Omental fat pad (tissue), 4 donors: ENCODE data around the gene MST1. TPM values are rescaled to one million over a fixed set of nuclear protein-coding genes. Genes with fewer than 3 reads are reported as not detected.

Experiments used
- ATAC-seq: fragments of 150-250 bp; one replicate; pipeline ENCODE4 v1.9.1; 2016; ENCODE audit warnings: mild to moderate bottlenecking, moderate library complexity; ENCODE audit not compliant: low FRiP score
- DNase-seq: peaks from one replicate; pipeline ENCODE4 v3.0.0-alpha.2; 2019; ENCODE audit warnings: low spot score
- small RNA-seq: library from RNA; depleted of rRNA; stranded (forward); fragments of <200 nt; gene quantifications from one replicate; pipeline ENCODE3, GENCODE V24; 2016
- total RNA-seq, 4 donors: library from RNA; depleted of rRNA; stranded (reverse); fragments of >200 nt; gene quantifications; one replicate each; pipeline ENCODE4 v1.1.0, GENCODE V29; 2016
- TF ChIP-seq, protein P1 (sequence below), 3 donors: fragments of 450-650 bp; IDR thresholded peaks; one replicate each; pipeline ENCODE4 v1.5.1; 2016 to 2017; ENCODE audit warnings: antibody characterized with exemption in 3 of 3, mild to moderate bottlenecking in 3 of 3, moderate library complexity in 2 of 3

MST1 gene
- total RNA-seq, 4 donors from 2014 or later = 3.5 to 94.1 (median 25.0) TPM

GRCh38 chr3:49636883-49637609 lies 52.2 kb downstream of the MST1 start:
- TF ChIP-seq, protein P1, sequence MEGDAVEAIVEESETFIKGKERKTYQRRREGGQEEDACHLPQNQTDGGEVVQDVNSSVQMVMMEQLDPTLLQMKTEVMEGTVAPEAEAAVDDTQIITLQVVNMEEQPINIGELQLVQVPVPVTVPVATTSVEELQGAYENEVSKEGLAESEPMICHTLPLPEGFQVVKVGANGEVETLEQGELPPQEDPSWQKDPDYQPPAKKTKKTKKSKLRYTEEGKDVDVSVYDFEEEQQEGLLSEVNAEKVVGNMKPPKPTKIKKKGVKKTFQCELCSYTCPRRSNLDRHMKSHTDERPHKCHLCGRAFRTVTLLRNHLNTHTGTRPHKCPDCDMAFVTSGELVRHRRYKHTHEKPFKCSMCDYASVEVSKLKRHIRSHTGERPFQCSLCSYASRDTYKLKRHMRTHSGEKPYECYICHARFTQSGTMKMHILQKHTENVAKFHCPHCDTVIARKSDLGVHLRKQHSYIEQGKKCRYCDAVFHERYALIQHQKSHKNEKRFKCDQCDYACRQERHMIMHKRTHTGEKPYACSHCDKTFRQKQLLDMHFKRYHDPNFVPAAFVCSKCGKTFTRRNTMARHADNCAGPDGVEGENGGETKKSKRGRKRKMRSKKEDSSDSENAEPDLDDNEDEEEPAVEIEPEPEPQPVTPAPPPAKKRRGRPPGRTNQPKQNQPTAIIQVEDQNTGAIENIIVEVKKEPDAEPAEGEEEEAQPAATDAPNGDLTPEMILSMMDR (IDR thresholded peaks at IDR 0.05) = no peak
- no peak for ATAC-seq
- DNase-seq = no peak

DNA sequence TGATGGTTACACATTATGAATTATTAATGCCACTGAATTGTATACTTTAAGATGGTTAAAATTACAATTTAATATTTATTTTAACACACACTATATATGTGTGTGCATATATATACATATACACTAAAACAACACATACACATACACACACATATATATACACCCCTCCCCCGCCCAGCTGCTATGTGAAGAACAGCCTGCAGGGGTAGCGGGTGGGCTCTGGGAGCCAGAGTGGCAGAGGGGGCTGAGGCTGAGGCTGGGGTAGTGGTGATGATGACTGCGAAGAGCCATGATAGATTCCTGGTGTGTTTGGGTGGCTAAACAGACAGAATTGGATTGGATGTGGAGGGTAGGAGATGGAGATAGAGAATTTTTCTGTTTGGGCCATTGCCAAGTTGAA lies 54.5 kb downstream of the MST1 start:
- no peak for DNase-seq
- TF ChIP-seq, protein P1 (IDR thresholded peaks at IDR 0.05) = no peak
- ATAC-seq = no peak

Small RNAs within 50 kb of the gene (small RNA-seq; reads per million reads assigned to genes)
- not detected for gene AMIGO3

Other genes starting within 250 kb of the MST1 start
- 10 to 100 TPM; 37.8 to 65.0 (median 44.4) TPM for gene DAG1, start 219.2 kb downstream of the MST1 start, total RNA-seq
- under 1 TPM; 0.09 to 0.63 (median 0.37) TPM for gene BSN, start 135.0 kb downstream of the MST1 start, total RNA-seq
- 10 to 100 TPM; 46.7 to 60.8 (median 55.0) TPM for gene APEH, start 15.1 kb downstream of the MST1 start, total RNA-seq
- gene RNF123, start 83 bp upstream of the MST1 start, total RNA-seq = 10 to 100 TPM; 22.2 to 28.7 (median 26.7) TPM
- 1 to 10 TPM in 3 of 4 donors, under 1 TPM in 1; 0.82 to 2.9 (median 2.3) TPM for gene AMIGO3, start 30.2 kb upstream of the MST1 start, total RNA-seq
- gene GMPPB, start 34.5 kb upstream of the MST1 start, total RNA-seq = 10 to 100 TPM; 15.6 to 31.7 (median 27.3) TPM
- gene IP6K1, start 97.1 kb upstream of the MST1 start, total RNA-seq = 10 to 100 TPM; 30.5 to 41.3 (median 35.8) TPM
- gene CDHR4, start 110.4 kb upstream of the MST1 start, total RNA-seq = 1 to 10 TPM in 1 of 4 donors, under 1 TPM in 1, not detected in 2; 0.36 to 6.0 TPM
- 1 to 10 TPM in 2 of 4 donors, under 1 TPM in 2; 0.74 to 9.9 (median 2.4) TPM for gene INKA1, start 113.8 kb upstream of the MST1 start, total RNA-seq
- 10 to 100 TPM; 33.6 to 85.4 (median 38.1) TPM for gene UBA7, start 124.5 kb upstream of the MST1 start, total RNA-seq
- gene TRAIP, start 167.1 kb upstream of the MST1 start, total RNA-seq = 1 to 10 TPM in 3 of 4 donors, not detected in 1; 1.0 to 1.8 (median 1.6) TPM
- gene CAMKV, start 180.4 kb upstream of the MST1 start, total RNA-seq = not detected
- gene MST1R, start 214.4 kb upstream of the MST1 start, total RNA-seq = 10 to 100 TPM in 1 of 4 donors, 1 to 10 TPM in 2, under 1 TPM in 1; 0.95 to 12.6 (median 5.6) TPM
- gene MON1A, start 240.3 kb upstream of the MST1 start, total RNA-seq = 10 to 100 TPM in 2 of 4 donors, 1 to 10 TPM in 2; 7.1 to 16.6 (median 10.5) TPM